IMR-90 (cell line): ENCODE measurements around the gene CCT5.
A peak's percentile ranks its signal among the peaks of the same experiment; 100 is the strongest.

Experiments
- CEBPB ChIP-seq: IDR thresholded peaks from 2 replicates; pipeline ENCODE4 v1.6.1; 2012; ENCODE audit warnings: low read depth, low read length, improper control_type of control experiment
- CTCF ChIP-seq: conservative IDR thresholded peaks from 2 replicates; pipeline ENCODE4 v1.5.1; 2012; ENCODE audit warnings: mild to moderate bottlenecking, low read depth, low read length, improper control_type of control experiment
- NFE2L2 ChIP-seq: fragments of 150-350 bp; IDR thresholded peaks from 2 replicates; pipeline ENCODE4 v1.6.1; 2016; ENCODE audit warnings: low read depth, mild to moderate bottlenecking, low read length
- POLR2A ChIP-seq: IDR thresholded peaks from 2 replicates; pipeline ENCODE4 v1.6.1; 2012; ENCODE audit warnings: mild to moderate bottlenecking, low read depth, low read length
- RAD21 ChIP-seq: IDR thresholded peaks from 2 replicates; pipeline ENCODE4 v1.6.1; 2012; ENCODE audit warnings: low read length, improper control_type of control experiment
- RCOR1 ChIP-seq: IDR thresholded peaks from 2 replicates; pipeline ENCODE4 v1.6.1; 2012; ENCODE audit warnings: mild to moderate bottlenecking, low read length, improper control_type of control experiment; ENCODE audit not compliant: insufficient replicate concordance
- SMC3 ChIP-seq: fragments of 150-350 bp; IDR thresholded peaks from 2 replicates; pipeline ENCODE4 v1.6.1; 2016; ENCODE audit warnings: low read depth, mild to moderate bottlenecking, antibody characterized with exemption, low read length, moderate library complexity
- USF2 ChIP-seq: fragments of 150-350 bp; IDR thresholded peaks from 2 replicates; pipeline ENCODE4 v1.6.1; 2017; ENCODE audit warnings: mild to moderate bottlenecking, antibody characterized with exemption, low read length, low read depth
- TF ChIP-seq, protein P1 (sequence below): fragments of 150-350 bp; IDR thresholded peaks from 2 replicates; pipeline ENCODE4 v1.6.1; 2016; ENCODE audit warnings: low read depth, mild to moderate bottlenecking, low read length, moderate library complexity, borderline replicate concordance

DNA sequence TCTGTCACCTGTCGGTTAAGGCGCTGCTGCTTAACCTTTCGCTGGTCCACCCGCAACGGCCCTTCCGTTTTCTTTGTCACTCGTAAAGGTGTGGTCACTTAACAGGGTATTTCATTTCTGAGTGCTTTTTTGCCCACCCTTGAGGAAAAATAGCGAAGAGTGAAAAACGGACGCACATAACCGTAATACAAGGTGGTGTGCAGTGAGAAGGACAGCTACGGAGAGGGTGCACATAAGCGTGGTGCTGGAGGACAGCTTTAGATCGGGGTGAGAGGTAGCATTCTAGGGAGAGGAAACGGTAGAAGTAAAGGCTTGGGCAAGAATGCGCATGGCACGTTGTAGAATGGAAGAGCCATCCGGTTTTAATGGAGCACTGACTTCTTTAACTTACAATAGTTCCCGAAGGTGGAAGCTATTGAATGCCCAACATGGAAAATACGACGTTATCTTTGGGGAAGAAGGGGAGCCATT, 761 bp downstream of the CCT5 start:
- no peak for TF ChIP-seq CTCF
- TF ChIP-seq POLR2A = no peak
- peak; percentile 10; the same call in 1 of the 2 replicates for TF ChIP-seq CEBPB
- TF ChIP-seq NFE2L2 = no peak
- TF ChIP-seq RAD21 = no peak
- no peak for TF ChIP-seq USF2
- TF ChIP-seq SMC3 = no peak
- no peak for TF ChIP-seq RCOR1
- TF ChIP-seq, protein P1, sequence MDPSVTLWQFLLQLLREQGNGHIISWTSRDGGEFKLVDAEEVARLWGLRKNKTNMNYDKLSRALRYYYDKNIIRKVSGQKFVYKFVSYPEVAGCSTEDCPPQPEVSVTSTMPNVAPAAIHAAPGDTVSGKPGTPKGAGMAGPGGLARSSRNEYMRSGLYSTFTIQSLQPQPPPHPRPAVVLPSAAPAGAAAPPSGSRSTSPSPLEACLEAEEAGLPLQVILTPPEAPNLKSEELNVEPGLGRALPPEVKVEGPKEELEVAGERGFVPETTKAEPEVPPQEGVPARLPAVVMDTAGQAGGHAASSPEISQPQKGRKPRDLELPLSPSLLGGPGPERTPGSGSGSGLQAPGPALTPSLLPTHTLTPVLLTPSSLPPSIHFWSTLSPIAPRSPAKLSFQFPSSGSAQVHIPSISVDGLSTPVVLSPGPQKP = no peak
